ENCODE data around the gene HOXA1. TPM values are rescaled to one million over a fixed set of nuclear protein-coding genes. Genes with fewer than 3 reads are reported as not detected.

The HOXA1 gene
- total RNA-seq = under 1 TPM; 0.22 to 0.58 TPM

- peaks cover 92% of the 10 kb centered on the region for H3K27me3 Mint-ChIP-seq
- peak within 1 kb of the TSS; percentile 82 for H3K4me3 Mint-ChIP-seq
- H3K27ac Mint-ChIP-seq = peak within 1 kb of the TSS; percentile 33
- H3K9me3 Mint-ChIP-seq = no peaks in the 10 kb centered on the region
- CTCF ChIA-PET = interaction anchor here (0.9 to 1.7 kb wide), 2 partner anchors 65 to 229 kb away, joined by 4 to 5 read pairs; no protein-coding TSS in a partner anchor
- POLR2A ChIA-PET = no interaction called here
- peak; percentile 72 for DNase-seq
- H3K4me1 Mint-ChIP-seq = peaks cover 29% of the 10 kb centered on the region
- H3K36me3 Mint-ChIP-seq (ENCODE audit: low read depth) = peaks cover 11% of the 10 kb centered on the region
Observed at GRCh38 chr7:27095897-27096767, at the start of gene HOXA1. TSS of gene HOXA1 (minus strand) at chr7:27096000. CDS start at chr7:27095912, 88 bp downstream.

GRCh38 chr7:27145165-27145913 is 49.5 kb upstream of the HOXA1 start:
- Mint-ChIP-seq H3K27me3 (peaks cover 45% of the 10 kb centered on the region), H3K36me3 (ENCODE audit: low read depth) (no peaks in the 10 kb centered on the region), H3K4me3 (no peak overlapping the region), H3K4me1 (peaks cover 7% of the 10 kb centered on the region), H3K9me3 (no peaks in the 10 kb centered on the region), H3K27ac (no peak overlapping the region)
- no peak for DNase-seq
- ChIA-PET CTCF (interaction anchor here (1.0 to 2.1 kb wide), 3 partner anchors 14 to 42 kb away, joined by 3 to 5 read pairs (median 3); no protein-coding TSS in a partner anchor), POLR2A (no interaction called here)

- H3K27me3 Mint-ChIP-seq = peaks cover 40% of the 10 kb centered on the region
- ChIA-PET POLR2A (no interaction called here), CTCF (interaction anchor here (1.3 to 2.1 kb wide), 2 partner anchors 13 to 16 kb away, joined by 3 to 5 read pairs; no protein-coding TSS in a partner anchor)
- no peaks in the 10 kb centered on the region for H3K9me3 Mint-ChIP-seq
- peaks cover 6% of the 10 kb centered on the region for H3K4me1 Mint-ChIP-seq
- H3K27ac Mint-ChIP-seq = no peak overlapping the region
- no peaks in the 10 kb centered on the region for H3K36me3 Mint-ChIP-seq (ENCODE audit: low read depth)
- no peak overlapping the region for H3K4me3 Mint-ChIP-seq
- no peak for DNase-seq
Observed at GRCh38 chr7:27144781-27145164, 49.0 kb upstream of the HOXA1 start.

GRCh38 chr7:27143950-27144780 is 48.4 kb upstream of the HOXA1 start:
- no peak overlapping the region for H3K4me3 Mint-ChIP-seq
- ChIA-PET POLR2A (no interaction called here), CTCF (interaction anchor here (2.1 kb wide), 1 partner anchor 13 kb away, joined by 5 read pairs; no protein-coding TSS in a partner anchor)
- H3K36me3 Mint-ChIP-seq (ENCODE audit: low read depth) = no peaks in the 10 kb centered on the region
- H3K4me1 Mint-ChIP-seq = peaks cover 6% of the 10 kb centered on the region
- DNase-seq = no peak
- no peak overlapping the region for H3K27ac Mint-ChIP-seq
- H3K27me3 Mint-ChIP-seq = peaks cover 35% of the 10 kb centered on the region
- H3K9me3 Mint-ChIP-seq = no peaks in the 10 kb centered on the region

- H3K27me3 Mint-ChIP-seq = peaks cover 33% of the 10 kb centered on the region
- H3K9me3 Mint-ChIP-seq = no peaks in the 10 kb centered on the region
- ChIA-PET CTCF (no interaction called here), POLR2A (no interaction called here)
- no peak within 1 kb of the TSS for H3K4me3 Mint-ChIP-seq
- peaks cover 3% of the 10 kb centered on the region for H3K4me1 Mint-ChIP-seq
- H3K36me3 Mint-ChIP-seq (ENCODE audit: low read depth) = no peaks in the 10 kb centered on the region
- no peak for DNase-seq
- peak within 1 kb of the TSS; percentile 54 for H3K27ac Mint-ChIP-seq
Observed at GRCh38 chr7:27143023-27143949, 47.5 kb upstream of the HOXA1 start, which contains the start of gene HOXA5. TSS of gene HOXA5 (minus strand) at chr7:27143681. CDS start at chr7:27143607, 74 bp downstream.

- Mint-ChIP-seq H3K27me3 (peaks cover 32% of the 10 kb centered on the region), H3K4me1 (no peaks in the 10 kb centered on the region), H3K9me3 (no peaks in the 10 kb centered on the region), H3K4me3 (no peak overlapping the region), H3K36me3 (ENCODE audit: low read depth) (no peaks in the 10 kb centered on the region), H3K27ac (peak overlapping the region; percentile 54)
- no peak for DNase-seq
- CTCF ChIA-PET = no interaction called here
- POLR2A ChIA-PET = no interaction called here
Observed at GRCh38 chr7:27142580-27143022, 46.8 kb upstream of the HOXA1 start.

GRCh38 chr7:27141923-27142579 is 46.3 kb upstream of the HOXA1 start:
- H3K27me3 Mint-ChIP-seq = peaks cover 32% of the 10 kb centered on the region
- no peak overlapping the region for H3K27ac Mint-ChIP-seq
- DNase-seq = no peak
- CTCF ChIA-PET = no interaction called here
- H3K36me3 Mint-ChIP-seq (ENCODE audit: low read depth) = no peaks in the 10 kb centered on the region
- no peaks in the 10 kb centered on the region for H3K9me3 Mint-ChIP-seq
- POLR2A ChIA-PET = no interaction called here
- no peaks in the 10 kb centered on the region for H3K4me1 Mint-ChIP-seq
- H3K4me3 Mint-ChIP-seq = no peak overlapping the region

- CTCF ChIA-PET = interaction anchor here (0.7 to 1.2 kb wide), 2 partner anchors 9 to 41 kb away, joined by 4 to 6 read pairs; no protein-coding TSS in a partner anchor
- POLR2A ChIA-PET = no interaction called here
- Mint-ChIP-seq H3K9me3 (no peaks in the 10 kb centered on the region), H3K4me1 (no peaks in the 10 kb centered on the region), H3K4me3 (no peak overlapping the region), H3K36me3 (ENCODE audit: low read depth) (no peaks in the 10 kb centered on the region), H3K27ac (no peak overlapping the region), H3K27me3 (peaks cover 32% of the 10 kb centered on the region)
- DNase-seq = no peak
Observed at GRCh38 chr7:27141137-27141922, 45.5 kb upstream of the HOXA1 start.

- ChIA-PET CTCF (interaction anchor here (1.2 kb wide), 1 partner anchor 10 kb away, joined by 6 read pairs; no protein-coding TSS in a partner anchor), POLR2A (no interaction called here)
- Mint-ChIP-seq H3K27me3 (peaks cover 38% of the 10 kb centered on the region), H3K27ac (no peak overlapping the region), H3K4me1 (peaks cover 6% of the 10 kb centered on the region), H3K9me3 (no peaks in the 10 kb centered on the region), H3K4me3 (no peak overlapping the region), H3K36me3 (ENCODE audit: low read depth) (no peaks in the 10 kb centered on the region)
- DNase-seq = no peak
Observed at GRCh38 chr7:27140126-27140857, 44.5 kb upstream of the HOXA1 start.

GRCh38 chr7:27139334-27140125 is 43.7 kb upstream of the HOXA1 start:
- peaks cover 13% of the 10 kb centered on the region for H3K4me1 Mint-ChIP-seq

More at GRCh38 chr7:27139334-27140125, 43.7 kb upstream of the HOXA1 start:
- no peaks in the 10 kb centered on the region for H3K9me3 Mint-ChIP-seq
- ChIA-PET CTCF (interaction anchor here (1.2 kb wide), 1 partner anchor 11 kb away, joined by 6 read pairs; no protein-coding TSS in a partner anchor), POLR2A (no interaction called here)
- no peak overlapping the region for H3K27ac Mint-ChIP-seq
- H3K27me3 Mint-ChIP-seq = peaks cover 46% of the 10 kb centered on the region
- H3K4me3 Mint-ChIP-seq = no peak overlapping the region
- DNase-seq = no peak
- H3K36me3 Mint-ChIP-seq (ENCODE audit: low read depth) = no peaks in the 10 kb centered on the region

Data from activated CD4-positive, alpha-beta T cell treated with anti-CD3 and anti-CD28 coated beads, Interleukin-2, amount 10 ng/mL, durations not matched to agents 7 days and 5 days (primary cell).